NT2/D1 (cell line): ENCODE results near the gene ZIM2.

ENCODE experiments used
- SUZ12 ChIP-seq: IDR thresholded peaks from 2 replicates; pipeline ENCODE4 v1.6.1; 2011; ENCODE audit not compliant: insufficient read length, insufficient read depth; ENCODE audit errors: extremely low read depth
- YY1 ChIP-seq: IDR thresholded peaks from 2 replicates; pipeline ENCODE4 v1.6.1; 2011; ENCODE audit not compliant: insufficient read length, insufficient read depth
- ZNF274 ChIP-seq: IDR thresholded peaks from 2 replicates; pipeline ENCODE4 v1.6.1; 2011; ENCODE audit warnings: mild to moderate bottlenecking, low read depth, low read length

DNA sequence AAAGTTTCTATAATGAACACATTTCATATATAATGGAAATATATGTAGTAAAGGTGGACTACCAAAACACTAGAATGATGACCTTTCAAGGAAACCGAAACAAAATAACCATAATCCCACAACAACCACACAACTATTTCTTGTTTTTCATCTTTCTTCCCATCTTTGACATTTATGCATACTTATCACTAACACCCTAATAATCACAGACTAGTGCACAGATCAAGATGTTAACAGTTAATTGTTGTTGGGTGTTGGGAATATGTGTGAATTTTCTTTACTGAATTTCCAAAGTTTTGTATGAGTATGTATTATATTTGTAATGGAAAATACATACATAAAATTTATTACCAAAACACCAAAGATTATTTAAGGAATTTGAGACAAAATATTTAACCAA is 30.3 kb downstream of the ZIM2 start:
- TF ChIP-seq ZNF274 (no peak), YY1 (no peak), SUZ12 (no peak)
